HG02798 (cell line): ENCODE measurements around the gene RESF1.

Experiments used
- ATAC-seq: cut with Tn5 transposase; IDR thresholded peaks from one replicate; pipeline ENCODE4 v1.9.1; 2021; ENCODE audit warnings: mild to moderate bottlenecking; ENCODE audit not compliant: unreplicated experiment, poor library complexity

The RESF1 gene

GRCh38 chr12:32002848-32003493 lies 43.8 kb downstream of the RESF1 start:
- ATAC-seq: no peak

DNA sequence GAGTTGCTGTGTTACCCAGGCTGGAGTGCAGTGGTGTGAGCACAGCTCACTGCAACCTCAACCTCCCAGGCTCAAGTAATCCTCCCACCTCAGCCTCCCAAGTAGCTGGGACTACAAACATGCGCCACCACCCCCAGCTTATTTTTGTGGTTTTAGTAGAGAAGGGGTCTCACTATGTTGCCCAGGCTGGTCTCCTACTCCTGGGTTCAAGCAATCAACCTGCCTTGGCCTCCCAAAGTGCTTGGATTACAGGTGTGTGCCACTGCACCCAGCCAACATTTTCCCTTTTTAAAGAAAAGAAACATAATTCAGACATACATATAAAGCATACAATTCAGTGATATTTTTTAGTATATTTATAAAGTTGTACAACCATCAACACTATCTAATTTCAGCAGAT lies 44.4 kb downstream of the RESF1 start:
- ATAC-seq: no peak

DNA sequence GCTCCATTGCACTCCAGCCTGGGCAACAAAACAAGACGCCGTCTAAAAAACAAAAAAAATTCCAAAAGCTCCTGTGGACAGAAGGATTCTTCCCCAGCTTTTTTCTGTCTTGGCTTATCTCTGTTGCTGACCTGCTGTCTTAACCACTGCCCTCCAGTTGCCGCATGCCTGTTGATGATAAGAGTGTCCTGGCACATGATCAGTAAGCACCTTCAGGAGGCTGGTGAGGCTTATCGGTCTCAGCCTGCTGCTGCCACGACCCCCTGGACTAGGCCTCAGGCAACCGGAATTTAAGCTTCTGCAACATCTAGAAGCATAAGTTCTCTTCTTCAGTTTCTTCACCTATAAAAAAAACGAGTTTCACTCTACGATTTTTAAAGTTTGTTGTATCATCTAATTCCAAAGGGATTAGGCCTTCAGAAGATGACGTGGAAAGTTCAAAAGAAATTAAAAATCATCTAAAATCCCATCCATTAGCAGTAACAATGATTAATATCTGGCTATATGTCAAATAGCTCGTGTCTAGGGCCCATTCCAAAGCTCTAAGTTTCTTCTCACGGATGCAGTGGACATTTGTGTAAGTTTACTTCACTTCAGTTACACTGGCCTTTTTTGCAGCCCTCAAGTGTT lies 46.4 kb downstream of the RESF1 start:
- ATAC-seq: no peak
